ACHN (cell line): Measurements from ENCODE around the gene CD69.
"Not testable (repeated sequence)": the region's sequence is repeated elsewhere in the genome, so short reads cannot be mapped to it uniquely, and the experiment has no call there.

ENCODE experiments used
- DNase-seq: peaks from one replicate; pipeline ENCODE4 v3.0.0-alpha.2; 2015
- in situ Hi-C: cut with HindIII; loops from 2 replicates; pipeline ENCODE4 v1.10.0; 2017; ENCODE audit warnings: low sequenced_read_pairs, low pct_ligation_motif_present, low pct_unique_long_range_greater_than_20kb

The CD69 gene

GRCh38 chr12:9730011-9730410 is 30.7 kb downstream of the CD69 start:
- in situ Hi-C loops: no loop called here
- DNase-seq: no peak

- DNase-seq: no peak
Measured at GRCh38 chr12:9729082-9729481, 31.6 kb downstream of the CD69 start.

GRCh38 chr12:9727813-9728212 is 32.9 kb downstream of the CD69 start:
- in situ Hi-C loops: no loop called here
- DNase-seq: no peak

More at GRCh38 chr12:9729082-9729481, 31.6 kb downstream of the CD69 start:
- in situ Hi-C loops: no loop called here

- DNase-seq: no peak
- in situ Hi-C loops: no loop called here
Measured at GRCh38 chr12:9725213-9725870, 35.4 kb downstream of the CD69 start.

- no peak for DNase-seq
- in situ Hi-C loops: no loop called here
Measured at GRCh38 chr12:9724023-9724422, 36.7 kb downstream of the CD69 start.

GRCh38 chr12:9721394-9722092 is 39.2 kb downstream of the CD69 start:
- in situ Hi-C loops: no loop called here
- DNase-seq: no peak

- in situ Hi-C loops: no loop called here
- no peak for DNase-seq
Measured at GRCh38 chr12:9719790-9720189, 40.9 kb downstream of the CD69 start.

GRCh38 chr12:9718968-9719367 is 41.7 kb downstream of the CD69 start:
- in situ Hi-C loops: no loop called here
- DNase-seq: no peak

- in situ Hi-C loops: no loop called here
- no peak for DNase-seq
Measured at GRCh38 chr12:9717070-9717925, 43.4 kb downstream of the CD69 start.

GRCh38 chr12:9713032-9713558 is 47.6 kb downstream of the CD69 start:
- in situ Hi-C loops: not testable (repeated sequence)

GRCh38 chr12:9711664-9712063 is 49.0 kb downstream of the CD69 start:
- peak; percentile 31 for DNase-seq
- in situ Hi-C loops: no loop called here

More at GRCh38 chr12:9713032-9713558, 47.6 kb downstream of the CD69 start:
- not testable (repeated sequence) for DNase-seq

GRCh38 chr12:9710584-9711375 is 49.9 kb downstream of the CD69 start:
- in situ Hi-C loops: no loop called here
- DNase-seq: no peak

GRCh38 chr12:9708853-9709252 is 51.8 kb downstream of the CD69 start:
- DNase-seq: no peak
- in situ Hi-C loops: loop anchor here (10.0 kb wide), 1 partner anchor 74 kb away; no protein-coding TSS in a partner anchor

GRCh38 chr12:9707864-9708808 is 52.6 kb downstream of the CD69 start:
- DNase-seq: peak; percentile 67
- in situ Hi-C loops: loop anchor here (10.0 kb wide), 1 partner anchor 73 kb away; no protein-coding TSS in a partner anchor

- no peak for DNase-seq
Measured at GRCh38 chr12:9707356-9707755, 53.3 kb downstream of the CD69 start.

GRCh38 chr12:9706086-9706685 is 54.5 kb downstream of the CD69 start:
- in situ Hi-C loops: loop anchor here (10.0 kb wide), 1 partner anchor 71 kb away; no protein-coding TSS in a partner anchor
- DNase-seq: no peak

More at GRCh38 chr12:9707356-9707755, 53.3 kb downstream of the CD69 start:
- in situ Hi-C loops: loop anchor here (10.0 kb wide), 1 partner anchor 73 kb away; no protein-coding TSS in a partner anchor
